Activated T-helper 1 cell treated with anti-CD3 and anti-CD28 coated beads, Interleukin-2, amount 50 U/mL, for 16 hours (primary cell): ENCODE results near the gene BABAM2.

Experiments
- DNase-seq, 2 donors: peaks; one replicate each; pipeline ENCODE4 v3.0.0-alpha.2; 2020; ENCODE audit warnings: low read depth in 1 of 2, low spot score in 1 of 2

The BABAM2 gene

DNA sequence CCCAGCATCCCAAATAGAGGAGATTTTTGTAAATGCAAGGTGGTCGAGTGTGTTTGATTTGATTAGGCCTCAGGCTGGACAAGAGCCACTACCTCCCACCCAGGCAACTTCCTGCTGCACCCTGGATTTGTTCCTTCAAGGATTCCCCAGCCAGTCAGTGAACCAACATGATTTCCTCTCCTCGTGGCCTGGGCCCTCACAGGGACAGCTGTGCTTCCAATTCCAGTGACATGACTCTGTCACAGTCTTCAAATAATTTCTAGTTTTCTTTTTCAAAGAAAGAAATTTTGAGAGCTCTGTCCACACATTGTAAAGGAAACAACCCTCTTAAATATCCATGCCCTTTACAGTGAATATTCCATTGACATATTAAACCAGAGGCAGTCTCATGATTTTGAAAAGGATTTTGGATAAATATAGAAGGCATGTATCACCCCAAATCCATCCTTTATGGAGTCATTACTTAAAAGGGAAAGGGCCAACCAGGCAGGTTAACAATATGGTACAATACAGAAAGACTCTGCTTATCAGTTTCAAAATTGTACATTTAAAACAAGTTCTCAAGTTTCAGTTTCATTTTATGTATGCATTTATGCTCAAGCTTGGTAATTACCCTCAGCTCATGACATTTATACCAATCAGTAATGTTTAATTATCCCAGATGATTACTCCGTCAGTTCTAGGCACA lies 380.8 kb downstream of the BABAM2 start:
- DNase-seq = no peak

DNA sequence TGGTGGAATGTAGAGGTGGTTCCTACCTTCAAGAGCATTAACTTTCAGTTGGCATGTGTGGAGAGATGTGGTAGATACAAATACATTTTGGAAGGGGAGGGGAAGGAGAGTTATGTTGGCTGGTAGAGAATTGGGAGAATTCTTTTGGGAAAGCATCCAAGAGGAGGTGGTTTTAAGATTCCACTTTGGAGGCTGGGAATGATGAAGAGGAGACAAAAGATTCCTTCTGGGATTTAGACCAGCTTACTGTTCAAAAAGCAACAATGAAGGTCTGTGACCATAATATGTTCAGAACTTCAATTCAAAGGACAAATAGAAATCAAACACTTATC lies 381.4 kb downstream of the BABAM2 start:
- no peak for DNase-seq

DNA sequence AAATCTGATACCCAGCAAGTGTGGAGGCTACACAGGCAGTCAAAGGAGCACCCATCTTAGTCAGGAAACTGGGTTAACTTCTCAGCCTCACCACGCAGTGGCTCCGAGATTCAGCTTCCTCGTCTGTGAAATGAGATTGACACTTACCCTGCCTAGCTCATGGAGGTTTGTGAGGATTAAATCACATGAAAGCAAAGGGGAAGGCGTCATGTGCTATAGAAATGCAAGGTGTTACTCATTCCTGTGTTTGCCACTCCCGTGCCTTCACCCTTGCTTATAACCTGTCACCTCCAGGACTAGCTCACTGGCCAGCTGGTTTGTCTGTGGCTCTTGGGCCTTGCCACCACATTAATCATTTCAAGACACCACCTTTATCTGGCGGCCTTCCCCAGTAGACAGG lies 383.2 kb downstream of the BABAM2 start:
- DNase-seq = no peak

DNA sequence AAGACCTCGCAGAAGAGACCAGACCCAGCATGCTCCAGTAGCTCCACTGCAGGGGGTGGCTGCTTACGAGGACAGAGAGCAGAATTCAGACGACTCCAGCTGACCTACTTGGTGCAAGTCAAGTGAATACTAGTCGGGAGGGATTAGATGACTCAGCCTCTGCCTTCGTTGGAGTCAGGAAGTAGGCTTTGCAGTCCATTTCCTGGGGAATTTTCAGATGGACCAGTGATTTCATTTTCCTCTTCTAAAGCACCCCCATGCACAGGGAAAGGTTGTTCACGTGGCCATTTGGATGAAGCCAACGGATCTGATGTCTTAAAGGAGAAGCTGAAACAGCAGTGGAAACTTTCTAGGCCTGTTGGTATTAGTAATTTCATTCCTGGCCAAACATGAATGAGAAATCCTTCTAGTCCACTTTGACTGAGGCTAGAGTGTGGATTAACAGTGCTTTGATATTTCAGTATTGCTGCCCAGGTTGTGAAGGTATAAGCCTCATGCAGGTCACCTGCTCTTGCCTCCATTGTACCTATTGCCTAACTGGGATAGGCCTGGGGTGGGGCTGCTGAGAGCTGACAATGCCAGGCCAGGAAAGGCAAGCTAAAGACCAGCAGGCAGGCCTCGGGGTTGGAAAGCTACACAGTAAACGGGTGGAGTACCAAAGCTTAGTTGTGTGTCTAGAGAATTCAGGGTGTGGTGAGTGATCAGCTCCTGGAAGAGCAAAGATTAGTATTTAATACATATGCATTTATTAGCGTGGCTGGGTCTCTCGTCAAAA lies 384.6 kb downstream of the BABAM2 start:
- no peak for DNase-seq

DNA sequence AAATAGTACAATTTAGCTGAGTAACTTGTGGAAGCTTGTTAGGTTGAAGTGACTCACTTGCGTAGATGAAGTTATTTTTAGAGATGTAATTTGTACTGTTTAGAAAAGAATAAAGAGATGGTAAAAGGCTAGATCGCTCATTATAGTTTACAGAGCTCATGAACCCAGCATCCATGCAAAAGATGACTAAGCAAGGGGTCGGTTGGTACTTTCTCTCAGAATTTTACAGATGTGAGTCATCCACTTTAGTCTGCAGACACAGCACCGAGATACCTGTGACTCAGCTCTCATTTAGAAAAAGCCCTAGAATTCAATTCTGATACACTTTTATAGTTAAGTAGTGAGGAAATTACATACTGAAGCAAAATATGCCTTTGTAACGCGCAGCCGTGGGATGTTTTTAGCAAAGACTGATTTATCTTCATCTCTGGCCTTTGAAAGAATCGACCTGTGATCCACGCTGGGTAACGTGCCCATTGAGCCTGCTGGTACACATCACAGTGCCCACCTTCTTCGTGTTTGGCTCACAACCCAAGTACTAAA lies 385.6 kb downstream of the BABAM2 start:
- DNase-seq = no peak

DNA sequence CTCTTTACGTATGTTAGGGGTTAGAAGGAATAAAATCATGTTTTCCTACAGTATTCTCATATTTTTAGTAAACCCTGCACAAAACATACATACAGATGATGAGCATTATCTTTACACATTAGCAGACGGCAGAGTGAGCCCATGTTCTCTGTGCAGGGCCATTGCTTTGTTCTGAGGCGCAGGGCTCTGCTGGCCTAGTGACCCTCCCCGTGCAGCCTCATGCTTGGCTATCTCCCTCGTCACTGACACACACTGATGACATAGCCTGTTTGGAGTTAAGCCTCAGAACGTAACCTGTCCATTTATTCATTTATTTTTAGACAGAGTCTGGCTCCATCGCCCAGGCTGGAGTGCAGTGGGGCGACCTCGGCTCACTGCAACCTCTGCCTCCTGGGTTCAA lies 386.3 kb downstream of the BABAM2 start:
- DNase-seq = no peak

DNA sequence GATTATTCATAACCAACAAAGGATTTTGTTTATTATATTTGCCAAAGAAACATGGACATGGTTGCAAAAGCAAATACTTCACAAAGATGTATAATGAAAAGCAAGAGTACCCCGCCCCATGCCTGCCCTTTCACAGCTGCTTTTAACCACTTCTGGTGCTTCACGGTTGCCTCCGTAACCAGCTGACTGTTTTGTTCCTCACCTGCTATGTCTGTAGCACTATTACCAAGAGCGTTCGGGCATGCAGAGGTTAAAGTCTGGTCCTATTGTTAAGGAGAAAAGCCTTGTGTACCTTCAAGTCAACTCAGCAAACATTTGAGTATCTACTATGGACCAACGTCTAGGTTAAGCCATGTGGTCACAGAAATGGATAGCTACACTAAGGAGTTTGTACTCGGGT lies 386.9 kb downstream of the BABAM2 start:
- no peak for DNase-seq

DNA sequence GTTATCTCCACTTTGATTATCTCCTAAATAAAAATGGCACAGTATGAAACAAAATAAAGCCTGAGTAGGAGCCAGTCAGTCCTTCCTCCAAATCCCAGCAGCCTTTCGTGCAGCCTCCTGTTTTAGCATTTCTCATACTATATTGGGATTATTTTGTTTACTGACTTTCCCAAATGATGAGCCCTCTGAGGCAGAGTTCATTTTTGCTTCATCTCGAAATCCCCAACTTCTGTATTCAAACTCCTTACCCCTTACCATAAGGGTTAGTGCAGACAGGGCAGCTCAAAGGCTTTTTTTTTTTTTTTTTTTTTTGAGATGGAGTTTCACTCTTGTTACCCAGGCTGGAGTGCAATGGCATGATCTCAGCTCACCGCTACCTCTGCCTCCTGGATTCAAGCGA lies 388.8 kb downstream of the BABAM2 start:
- no peak for DNase-seq

DNA sequence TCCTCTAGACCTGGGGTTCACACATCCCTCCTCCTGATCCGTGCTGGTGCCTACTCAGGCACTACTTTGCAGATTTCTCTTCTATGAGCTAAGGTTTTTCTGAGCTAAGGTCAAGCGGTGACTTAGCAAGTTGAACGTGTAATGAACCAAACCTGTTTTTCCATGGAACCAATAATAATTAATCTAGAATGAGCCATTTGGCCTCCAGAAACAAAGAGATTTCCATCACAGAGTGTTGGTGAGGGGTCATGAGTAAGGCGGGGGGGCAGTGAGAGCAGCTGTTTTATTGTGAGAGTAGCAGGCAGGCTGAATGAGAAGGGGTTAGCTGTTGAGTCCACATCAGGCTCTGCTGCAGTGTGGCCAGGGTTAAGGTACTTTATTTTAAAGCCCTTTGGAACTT lies 390.1 kb downstream of the BABAM2 start:
- no peak for DNase-seq

DNA sequence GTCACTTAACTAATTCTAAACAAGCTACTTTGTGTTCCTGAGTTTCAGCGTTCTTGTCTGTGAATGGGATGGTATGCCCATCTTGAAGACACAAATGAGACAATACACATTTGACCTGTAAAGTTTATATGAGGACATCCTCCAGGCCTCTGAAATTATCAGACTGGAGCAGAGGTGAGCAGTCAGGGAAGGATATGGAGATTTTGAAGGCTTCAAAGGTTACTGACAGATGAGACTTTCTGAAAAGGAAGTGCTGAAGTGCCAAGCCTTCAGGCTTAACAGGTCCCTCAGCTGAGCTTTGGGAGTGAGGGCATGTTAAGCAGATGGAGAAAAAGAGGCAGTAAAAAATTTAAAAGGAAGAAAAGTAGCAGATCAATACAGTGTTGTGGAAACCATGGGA lies 391.2 kb downstream of the BABAM2 start:
- DNase-seq = no peak

DNA sequence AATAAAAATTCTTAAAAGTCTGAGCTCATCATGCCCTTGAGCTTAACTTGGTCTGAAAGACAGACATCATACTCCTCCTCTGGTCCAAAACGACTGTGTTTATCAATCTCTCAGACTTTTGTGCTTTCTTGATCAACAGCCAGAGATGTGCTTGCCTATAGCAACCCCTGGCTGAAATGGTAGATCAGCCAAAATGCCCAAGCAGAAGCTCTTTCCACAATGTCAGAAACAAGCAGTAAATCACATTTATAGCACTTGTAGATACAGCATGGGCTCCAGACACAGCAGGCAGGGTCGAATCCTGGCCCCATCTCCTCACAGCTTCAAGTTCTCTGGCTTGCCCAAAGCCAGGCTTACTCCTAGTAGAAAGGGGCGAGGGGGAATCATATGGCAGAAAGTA lies 391.7 kb downstream of the BABAM2 start:
- DNase-seq = no peak

DNA sequence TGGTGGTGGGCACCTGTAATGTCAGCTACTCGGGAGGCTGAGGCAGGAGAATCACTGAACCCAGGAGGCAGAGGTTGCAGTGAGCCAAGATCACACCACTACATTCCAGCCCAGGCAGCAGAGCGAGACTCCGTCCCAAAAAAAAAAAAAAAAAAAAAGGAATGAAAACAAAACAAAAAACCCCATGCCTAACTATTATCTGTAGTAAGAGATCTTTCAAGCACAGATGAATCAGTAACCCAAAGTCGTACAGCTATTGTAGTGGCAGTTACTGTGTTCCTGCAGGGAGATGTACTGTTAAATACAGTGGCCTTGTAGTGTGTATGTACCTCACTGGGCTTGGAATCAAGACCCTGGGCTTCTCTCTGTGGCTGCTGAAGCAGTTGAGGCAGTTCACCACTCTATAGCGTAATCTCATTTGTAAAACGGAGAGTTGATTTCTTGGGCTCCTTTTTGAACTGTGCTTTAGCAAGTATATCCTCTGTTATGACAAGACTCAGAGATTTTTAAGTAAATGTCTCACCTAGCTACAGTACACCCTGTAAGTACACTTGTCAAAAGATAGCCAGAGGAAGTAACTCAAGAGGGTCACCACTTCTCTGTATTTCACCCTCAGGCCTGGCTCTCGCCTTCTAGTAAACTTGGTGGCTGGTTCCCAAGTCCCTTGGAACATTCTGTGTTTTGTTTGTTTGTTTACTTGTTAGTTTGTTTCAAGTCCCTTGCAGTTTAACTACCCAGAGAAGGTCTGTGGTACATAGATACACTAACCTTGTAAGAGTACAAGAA lies 392.5 kb downstream of the BABAM2 start:
- no peak for DNase-seq

DNA sequence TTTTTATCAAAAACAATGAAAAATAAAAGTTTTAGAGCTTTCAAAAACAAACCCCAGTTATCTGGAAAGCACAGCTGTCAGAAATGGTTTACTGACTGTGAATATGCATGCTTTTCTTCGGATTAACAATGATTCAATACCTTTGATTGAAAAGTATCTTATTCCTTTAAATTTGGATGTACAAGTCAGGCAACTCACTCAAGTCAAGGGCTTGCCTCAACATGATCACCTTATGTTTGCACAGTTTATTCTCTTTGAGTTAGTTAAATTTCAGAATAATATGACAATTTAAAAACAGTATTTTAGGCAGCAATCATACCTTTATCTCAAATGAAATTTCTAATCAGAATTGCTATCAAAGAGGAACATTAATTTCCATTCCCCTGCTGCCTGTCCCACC lies 393.3 kb downstream of the BABAM2 start:
- no peak for DNase-seq

DNA sequence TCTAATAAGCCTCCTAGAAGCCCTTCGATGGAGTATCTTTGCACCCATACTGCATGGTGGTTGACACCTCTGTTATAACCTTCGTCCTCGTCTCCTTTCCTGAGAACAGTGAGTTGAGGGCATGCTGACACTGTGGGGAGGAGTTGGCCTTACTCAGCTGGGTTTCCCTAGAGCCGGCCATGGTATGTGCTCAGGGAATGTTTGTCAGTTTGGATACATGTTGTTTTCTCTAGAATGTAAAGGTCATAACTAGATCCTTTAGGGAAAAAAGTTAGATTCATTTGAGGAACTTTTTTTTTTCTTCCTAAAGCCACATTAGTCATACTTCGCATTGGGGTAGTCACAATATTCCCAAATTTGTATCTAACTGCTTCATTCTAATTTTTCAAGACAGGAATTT lies 396.1 kb downstream of the BABAM2 start:
- DNase-seq = no peak

DNA sequence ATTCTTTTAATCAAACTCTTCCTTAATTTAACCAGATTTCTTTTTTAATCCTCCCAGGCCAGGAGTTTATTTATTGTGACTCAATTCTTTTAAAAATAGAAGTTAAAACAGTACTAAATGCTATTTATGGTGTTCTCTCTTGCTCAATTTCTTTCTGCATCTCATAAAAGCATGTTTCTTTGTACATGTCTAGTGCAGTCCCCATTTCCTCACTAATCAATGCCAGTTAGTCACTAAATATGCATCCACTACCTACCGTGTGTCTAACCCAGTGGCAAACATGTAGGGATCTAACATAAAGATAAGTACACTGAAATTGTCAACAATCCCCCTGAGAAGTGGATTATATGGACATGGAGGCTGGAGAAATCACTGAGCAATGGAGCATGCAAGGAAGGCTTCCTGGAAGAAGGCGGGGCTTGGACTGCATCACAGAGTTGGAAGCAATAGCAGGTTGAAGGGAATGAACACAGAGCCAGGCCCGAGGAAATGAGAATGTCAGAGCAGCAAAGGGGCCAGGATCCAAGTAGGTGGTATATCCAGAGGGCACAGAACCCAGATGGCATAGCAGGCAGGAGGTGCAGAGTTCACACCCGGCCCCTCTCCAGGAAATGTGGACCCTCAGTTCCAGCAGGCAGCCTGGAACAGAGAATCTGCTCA lies 396.9 kb downstream of the BABAM2 start:
- DNase-seq = no peak

DNA sequence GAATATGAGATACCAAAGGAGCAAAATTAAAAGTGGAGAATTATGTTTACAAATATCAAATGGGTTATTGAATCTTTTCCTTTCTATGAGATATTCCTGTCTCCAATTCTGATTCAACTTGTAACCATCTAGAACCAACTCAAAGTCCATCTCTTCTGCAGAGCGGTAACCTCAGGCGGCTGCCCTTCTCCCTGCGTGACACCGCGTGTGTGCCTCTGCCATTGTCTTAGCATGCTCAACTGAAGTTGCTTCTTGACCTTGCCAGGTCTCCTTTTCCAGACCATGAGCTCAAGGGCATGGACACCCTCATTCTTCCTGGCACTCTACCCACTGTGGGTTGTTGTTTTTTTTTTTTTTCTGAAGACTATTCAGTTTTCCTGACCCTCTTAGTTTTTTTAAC lies 398.1 kb downstream of the BABAM2 start:
- no peak for DNase-seq

DNA sequence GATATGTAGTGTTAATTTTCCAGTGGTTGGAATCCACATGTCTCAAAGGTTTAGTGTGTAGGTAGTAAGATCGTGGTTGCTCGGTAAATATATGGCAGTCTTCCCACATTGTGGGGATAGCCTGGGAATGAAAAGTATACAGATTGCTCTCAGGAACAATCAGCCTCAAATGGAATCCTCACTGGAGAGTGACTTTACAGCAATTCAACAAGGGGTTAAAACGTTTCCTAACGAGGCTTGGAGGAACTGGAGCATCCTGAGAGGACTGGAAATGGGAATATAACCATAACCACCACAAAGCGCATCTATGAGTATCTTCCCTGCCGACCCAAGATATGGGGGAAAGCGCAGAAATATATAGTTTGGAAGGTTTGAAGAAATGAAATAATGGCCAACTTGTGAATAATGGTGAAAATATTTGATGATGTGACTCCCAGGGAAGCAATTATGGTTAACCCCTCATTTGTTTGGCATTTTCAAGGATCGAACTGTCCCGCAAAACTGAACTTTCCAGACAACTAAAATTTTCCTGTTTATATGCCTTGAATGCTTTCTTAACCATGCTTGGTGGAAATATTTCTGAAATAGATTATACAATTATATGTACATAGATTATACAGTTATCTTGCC lies 401.4 kb downstream of the BABAM2 start:
- DNase-seq = no peak

DNA sequence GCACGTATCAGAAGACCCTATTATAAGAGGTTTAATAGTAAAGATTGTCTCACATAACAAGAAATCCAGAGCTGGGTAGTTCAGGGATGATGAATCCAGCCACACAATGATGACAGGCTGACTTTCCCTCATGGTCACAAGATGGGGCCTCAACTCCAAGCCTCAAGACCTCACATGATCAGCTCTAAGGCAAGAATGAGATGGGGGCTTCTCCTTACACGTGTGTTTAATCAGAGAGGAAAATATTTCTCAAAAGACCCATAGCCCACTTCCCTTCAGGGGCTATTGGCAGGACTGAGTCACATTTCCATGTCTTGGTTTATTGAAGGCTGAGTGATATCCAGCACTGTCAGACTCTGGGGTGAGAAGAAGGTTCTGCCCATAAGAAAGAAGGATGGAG lies 402.0 kb downstream of the BABAM2 start:
- no peak for DNase-seq

DNA sequence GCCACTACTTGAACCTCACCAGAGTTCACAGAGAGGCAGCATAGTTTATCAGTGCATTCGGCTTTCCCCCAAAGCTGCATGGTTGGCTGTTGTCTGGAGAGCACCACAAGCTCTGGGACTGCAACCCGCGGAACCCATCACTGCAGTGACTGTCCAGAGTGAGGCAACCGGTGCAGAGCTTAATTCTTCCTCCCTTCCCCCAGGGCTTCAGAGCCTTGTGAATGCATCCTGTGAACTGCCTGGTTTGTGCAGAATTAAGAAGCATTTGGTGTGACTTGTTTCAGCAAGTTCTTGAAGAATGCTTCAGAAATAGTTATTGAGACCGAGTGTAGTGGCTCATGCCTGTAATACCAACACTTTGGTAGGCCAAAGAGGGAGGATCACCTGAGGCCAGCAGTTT lies 402.9 kb downstream of the BABAM2 start:
- no peak for DNase-seq

DNA sequence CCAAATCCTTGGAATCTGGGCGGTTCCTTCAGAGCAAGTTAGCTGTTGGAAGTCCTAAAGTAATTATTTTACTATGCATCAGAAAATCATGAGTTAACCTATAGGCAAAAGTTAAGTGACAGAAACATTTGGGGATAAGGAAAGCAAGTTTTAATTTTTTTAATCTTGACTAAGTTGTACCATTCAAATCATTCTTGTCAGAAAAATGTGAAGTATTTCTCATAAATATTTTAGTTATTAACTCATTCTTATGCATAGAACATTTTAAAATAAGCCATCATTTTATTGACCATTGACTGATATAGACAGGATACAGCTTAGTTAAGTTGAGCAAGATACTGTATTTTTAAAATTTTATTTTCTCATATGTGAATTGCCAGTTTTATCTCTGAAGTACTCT lies 403.9 kb downstream of the BABAM2 start:
- no peak for DNase-seq

DNA sequence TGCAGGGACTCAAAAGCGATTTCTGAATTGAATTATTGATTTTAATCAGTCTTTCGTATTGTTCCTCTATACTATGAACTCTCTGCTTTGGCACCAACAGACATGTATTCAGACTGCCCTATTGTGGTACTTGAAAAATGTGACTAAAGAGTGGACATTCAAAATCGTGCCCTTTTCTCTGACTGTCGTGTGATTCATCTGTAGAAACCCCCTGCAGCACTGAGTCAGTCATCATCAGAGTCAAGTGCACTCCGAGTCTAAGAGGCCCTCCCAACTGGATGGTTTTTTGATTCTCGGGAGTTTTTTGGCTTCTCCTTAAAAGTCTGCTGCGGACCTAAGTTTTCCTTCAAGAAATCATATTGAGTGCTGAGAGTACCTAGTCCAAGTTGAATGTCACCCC lies 405.7 kb downstream of the BABAM2 start:
- DNase-seq = no peak
